Anterior cingulate cortex (tissue), 58 donors: ENCODE measurements around the gene FMNL2.

Experiments used
- DNase-seq, 58 donors: peaks; one replicate each; lab custom pipeline; 2025; lab: John Stamatoyannopoulos, UW

Gene FMNL2

GRCh38 chr2:152563764-152564163 is 228.8 kb downstream of the FMNL2 start:
- no peak for DNase-seq

DNA sequence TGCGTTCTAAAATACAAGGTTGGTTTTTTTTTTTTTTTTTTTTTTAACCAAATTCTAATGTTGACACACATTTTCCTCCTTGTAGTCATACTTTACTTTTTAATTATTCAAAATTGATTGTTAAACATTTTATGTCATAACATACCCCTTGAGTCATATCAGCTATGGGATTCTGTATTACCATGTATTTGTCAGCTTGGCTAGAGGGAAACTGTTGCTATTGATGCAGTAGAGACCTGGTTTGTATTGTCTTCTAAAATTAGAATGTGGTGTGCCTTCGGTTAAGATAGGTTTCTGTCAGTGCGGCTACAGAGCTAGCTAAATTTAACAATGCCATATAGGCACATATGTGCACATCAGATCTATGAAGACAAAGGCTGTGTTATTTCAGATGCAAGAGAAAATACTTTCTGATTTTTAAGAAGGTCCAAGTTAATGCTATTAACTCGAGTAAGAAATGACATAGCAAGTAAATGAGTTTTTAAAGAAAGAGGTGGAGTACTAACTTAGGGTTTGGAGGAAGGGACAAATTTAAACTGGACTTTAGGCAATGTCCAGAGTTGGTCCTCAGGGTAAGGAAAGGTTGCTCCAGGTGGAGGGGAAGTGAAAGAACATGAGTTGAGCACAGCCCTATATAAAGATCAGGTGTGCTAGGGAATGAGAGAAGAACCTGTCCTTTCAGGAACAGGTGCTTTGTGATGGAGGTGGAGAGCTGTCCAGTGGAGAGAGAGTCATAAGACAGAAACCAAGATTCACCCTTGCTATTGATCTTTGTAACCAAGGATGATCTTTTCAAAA is 230.0 kb downstream of the FMNL2 start:
- DNase-seq: no peak

GRCh38 chr2:152565884-152566727 is 231.1 kb downstream of the FMNL2 start:
- DNase-seq: no peak

GRCh38 chr2:152566728-152567069 is 231.7 kb downstream of the FMNL2 start:
- DNase-seq: no peak

DNA sequence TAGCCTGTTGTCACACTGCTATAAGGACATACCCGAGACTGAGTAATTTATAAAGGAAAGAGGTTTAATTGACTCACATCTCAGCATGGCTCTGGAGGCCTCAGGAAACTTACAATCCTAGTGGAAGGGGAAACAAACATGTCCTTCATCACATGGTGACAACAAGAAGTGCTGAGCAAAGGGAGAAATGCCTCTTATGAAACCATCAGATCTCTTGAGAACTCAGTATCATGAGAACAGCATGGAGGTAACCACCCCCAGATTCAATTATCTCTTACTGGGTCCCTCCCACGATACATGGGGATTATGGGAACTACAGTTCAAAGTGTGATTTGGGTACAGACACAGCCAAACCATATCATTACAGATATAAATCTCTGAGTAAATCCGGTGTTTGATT is 233.6 kb downstream of the FMNL2 start:
- no peak for DNase-seq

- DNase-seq: no peak
Measured at GRCh38 chr2:152569186-152569585, 234.2 kb downstream of the FMNL2 start.

GRCh38 chr2:152571048-152571766 is 236.2 kb downstream of the FMNL2 start:
- peak in 4 of 58 donors; percentile 13 to 55 (median 24) for DNase-seq

- DNase-seq: no peak
Measured at GRCh38 chr2:152572031-152572430, 237.1 kb downstream of the FMNL2 start.

DNA sequence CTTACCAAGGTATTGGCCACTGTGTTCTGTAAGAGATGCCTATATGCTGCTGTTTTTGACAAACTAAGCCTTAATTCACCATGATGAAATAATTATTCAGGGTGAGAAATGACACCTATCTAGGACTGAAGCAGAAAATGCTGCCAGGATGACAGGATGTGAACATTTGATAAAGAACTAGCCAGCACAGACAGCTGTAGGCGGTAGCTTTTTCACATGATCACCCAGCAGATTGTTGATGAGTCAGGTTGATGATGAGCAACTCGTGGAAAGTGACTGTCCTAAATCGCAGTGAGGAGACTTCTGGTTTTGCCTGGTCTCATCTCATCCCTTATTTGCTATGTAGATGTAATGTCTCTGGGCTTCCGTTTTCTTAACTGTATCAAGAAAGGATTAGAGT is 238.2 kb downstream of the FMNL2 start:
- DNase-seq: peak in 38 of 58 donors; percentile 10 to 82 (median 46)

DNA sequence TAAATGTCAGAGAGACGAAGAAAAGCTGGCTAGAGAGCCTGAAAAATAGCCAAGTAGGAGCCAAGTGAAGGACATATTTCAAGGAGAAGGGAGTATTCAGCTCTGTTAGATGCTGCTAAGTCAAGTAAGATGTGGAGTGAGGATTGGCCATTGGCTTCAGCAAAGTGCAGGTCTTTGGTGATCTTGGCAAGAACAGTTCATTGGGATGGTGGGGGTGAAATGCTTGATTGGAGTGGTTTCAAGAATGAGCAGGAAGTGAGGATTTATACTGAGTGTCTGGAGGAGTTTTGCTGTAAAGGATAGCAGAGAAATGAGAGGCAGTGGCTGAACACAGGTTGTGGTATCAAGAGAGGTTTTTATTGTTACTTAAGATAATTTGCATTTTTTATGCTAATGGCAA is 242.6 kb downstream of the FMNL2 start:
- DNase-seq: no peak

DNA sequence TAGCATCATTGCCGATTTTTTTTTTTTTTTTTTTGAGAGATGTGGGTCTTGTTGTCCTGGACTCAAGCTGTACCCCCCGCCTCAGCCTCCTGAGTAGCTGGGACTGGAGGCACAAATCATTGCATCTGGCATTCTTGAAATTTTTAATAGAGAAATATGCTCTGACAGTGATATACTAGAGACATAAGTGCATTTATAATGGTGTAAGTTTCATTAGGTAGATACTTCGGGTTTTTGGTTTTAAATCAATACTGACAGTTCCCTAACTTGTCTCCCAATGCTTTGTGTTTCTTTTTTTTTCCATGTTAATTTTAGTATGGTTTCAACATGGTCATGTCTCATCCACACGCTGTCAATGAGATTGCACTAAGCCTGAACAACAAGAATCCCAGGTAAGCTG is 243.6 kb downstream of the FMNL2 start:
- no peak for DNase-seq

GRCh38 chr2:152580714-152581113 is 245.7 kb downstream of the FMNL2 start:
- DNase-seq: peak in 5 of 58 donors; percentile 13 to 59 (median 29)

DNA sequence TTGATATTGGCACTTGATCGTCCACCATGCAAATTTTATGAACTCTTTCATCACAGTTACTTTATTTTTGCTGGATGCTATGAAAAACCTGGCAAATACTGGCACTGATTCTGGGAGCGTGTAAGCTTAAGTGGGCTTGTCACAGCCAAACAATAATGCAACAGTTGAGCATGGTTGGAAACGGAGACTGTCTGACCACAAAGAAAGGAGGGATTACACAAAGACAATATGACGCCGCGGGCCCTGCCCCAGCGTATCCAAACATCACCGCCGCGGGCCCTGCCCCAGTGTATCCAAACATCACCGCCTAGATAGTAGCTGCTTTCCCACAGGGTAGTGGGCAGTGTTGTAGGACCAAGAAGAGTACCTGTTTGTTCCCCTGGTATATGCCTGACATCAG is 246.4 kb downstream of the FMNL2 start:
- DNase-seq: peak in 5 of 58 donors; percentile 9 to 47 (median 23)

DNA sequence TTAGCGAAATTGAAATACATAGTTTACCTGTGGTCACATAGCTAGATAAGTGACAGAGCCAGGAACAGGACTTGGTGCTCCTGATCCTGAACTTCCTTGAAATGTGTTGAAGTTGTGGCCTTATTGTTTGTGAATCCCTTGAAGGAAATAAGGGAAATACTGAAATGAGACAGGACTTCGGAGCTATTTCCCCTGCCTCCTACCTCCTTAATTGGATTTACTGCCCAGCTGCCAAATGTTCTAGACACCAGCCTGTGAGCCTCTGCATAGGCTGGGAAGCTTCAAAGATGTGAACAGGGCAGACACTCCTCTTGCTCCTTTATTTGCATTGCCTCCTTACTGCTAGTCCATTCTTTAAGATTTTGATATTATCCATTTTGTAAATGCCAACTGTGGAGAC is 247.1 kb downstream of the FMNL2 start:
- no peak for DNase-seq

GRCh38 chr2:152583512-152584229 is 248.7 kb downstream of the FMNL2 start:
- no peak for DNase-seq

DNA sequence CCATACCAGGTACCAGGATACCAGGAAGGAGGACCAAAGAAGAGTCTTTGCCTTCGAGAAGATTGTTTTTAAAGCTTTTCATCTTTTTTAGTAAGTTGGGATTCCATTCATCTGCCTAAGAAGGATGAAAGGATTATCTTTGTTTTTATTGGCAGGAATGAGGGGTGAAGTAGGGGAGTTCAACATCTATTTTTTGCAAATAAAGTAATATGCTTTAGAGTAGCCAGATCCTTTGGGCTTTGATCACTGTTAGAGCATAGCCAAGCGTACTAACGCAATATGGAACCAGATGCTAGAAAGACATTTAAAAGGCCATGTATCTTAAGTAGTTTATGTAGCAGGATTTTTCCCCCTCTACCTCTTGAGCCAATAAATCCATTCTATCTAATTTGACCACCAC is 249.3 kb downstream of the FMNL2 start:
- no peak for DNase-seq

- peak in 8 of 58 donors; percentile 7 to 43 (median 16) for DNase-seq
Measured at GRCh38 chr2:152585830-152586484, 251.0 kb downstream of the FMNL2 start.

DNA sequence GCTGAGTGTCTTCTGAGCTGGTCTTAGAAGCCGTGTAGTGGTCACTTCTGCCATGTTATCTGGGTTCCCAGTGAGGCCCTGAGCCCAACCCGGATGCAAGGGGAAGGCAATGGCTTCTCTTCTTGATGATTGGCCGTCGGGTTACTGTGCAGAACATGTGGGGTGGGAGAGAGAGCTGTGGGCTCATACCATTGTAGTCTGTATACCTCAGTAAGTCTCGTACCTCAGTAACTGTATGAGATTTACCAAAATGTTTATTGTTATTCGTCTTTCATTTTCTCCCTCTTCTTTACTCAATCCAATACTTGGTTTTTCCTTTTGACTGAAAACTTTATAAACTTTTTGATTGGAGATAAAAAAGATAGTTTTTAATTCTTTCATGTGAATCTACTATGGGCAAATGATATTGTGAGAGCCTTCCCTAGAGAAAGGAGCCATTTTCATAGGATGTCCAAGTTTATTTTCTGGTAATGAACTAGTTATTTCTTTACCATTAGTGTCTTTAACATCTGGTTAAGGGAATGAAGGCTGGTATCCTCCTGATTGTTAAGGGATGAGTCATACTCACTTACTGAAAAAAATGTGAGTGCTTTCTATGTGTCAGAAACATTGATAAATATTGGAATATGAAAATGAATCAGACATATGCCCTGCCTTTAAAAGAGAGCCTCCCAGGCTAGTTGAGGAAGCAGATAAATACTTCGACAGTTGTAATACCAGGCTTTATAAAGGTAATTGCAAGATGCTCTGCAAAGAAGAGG is 252.4 kb downstream of the FMNL2 start:
- DNase-seq: no peak

DNA sequence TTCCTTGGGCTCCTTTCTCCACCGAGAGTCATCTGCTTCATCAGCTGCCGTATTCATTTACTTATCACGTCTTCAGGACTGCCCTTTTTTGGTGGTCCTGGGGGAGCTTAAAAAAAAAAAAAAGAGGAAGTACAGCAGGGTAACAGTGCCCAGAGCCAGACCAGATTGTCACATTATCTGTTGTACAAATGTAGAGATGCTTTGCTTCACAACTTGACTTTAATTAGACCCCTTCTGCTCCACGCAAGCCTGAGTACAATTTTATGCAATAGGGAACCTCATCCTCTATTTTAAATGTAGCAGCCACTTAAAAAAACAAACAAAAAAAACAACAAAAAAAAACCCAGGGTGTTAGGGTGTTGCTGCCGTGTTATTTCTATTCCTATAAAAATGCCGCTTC is 254.0 kb downstream of the FMNL2 start:
- no peak for DNase-seq
